ENCODE data around the gene CACNB4.

The CACNB4 gene

GRCh38 chr2:152086231-152086630 lies 12.6 kb downstream of the CACNB4 start:
- no peak for DNase-seq

GRCh38 chr2:152084076-152084475 lies 14.8 kb downstream of the CACNB4 start:
- no peak for DNase-seq

DNA sequence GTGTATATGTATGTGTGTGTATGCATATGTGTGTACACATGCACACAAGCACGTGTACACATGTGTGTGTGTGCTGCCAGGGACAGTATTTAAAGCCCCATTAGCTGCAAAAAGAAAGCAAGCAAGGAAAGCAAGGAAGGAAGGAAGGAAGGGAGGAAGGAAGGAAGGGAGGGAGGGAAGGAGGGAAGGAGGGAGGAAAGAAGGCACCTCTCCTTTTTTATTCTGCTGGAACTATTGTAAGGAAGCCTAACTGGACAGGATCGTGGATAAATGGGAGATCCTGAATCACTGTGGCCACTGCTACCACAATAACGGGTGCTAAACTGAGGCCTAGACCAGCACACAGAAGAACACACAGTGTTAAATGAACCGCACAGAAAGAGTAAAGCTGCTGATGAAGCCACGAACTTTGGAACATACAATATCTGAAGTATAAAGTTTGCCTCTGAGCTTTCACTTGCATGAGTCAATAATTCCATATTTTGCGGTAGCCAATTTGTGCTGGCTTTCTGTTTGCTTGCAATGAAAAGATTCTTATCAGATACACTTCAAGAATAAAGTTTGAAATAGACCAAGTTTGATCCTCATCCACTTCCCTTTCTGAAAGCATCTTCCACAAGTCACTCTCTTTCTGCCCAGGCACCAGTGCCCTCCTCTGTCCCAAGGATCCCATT lies 15.5 kb downstream of the CACNB4 start:
- DNase-seq: no peak

DNA sequence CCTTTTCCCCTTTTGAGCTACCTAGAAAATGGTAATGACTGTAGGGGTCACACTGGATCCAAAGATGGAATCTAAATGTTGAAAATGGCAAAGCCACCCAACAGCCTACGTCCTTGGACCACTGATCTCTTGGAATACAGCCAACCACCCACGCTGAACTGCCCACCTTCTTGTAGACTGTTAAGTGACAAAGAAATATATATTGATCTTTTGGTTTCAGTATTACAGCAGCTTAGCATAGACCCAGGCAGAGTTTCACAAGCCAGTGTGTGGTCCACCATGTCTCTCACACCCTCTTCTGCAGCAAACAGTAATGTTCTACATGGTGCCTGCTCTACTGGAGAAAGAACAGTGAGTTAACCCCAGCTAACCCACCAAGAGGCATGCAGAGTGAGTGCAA lies 20.2 kb downstream of the CACNB4 start:
- no peak for DNase-seq

DNA sequence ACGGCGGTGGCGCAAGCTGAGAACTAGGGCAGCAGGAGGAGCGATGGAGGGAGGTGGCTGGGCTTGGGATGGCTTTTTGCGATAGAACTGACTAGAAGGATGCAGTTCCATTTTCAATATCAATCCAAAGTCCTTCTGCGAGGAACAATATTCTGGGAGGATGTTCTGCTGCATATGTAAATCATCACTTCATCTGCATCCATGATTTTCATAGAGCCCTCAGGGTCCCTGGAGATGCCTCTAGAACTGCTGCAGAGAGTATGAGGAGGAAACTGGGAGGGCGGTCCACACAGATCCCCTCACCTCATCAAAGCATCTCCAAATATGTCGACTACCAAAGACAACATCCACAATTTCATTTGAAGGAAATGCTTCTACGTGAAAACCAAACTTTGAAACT lies 20.8 kb downstream of the CACNB4 start:
- no peak for DNase-seq

GRCh38 chr2:152075461-152076050 lies 23.3 kb downstream of the CACNB4 start:
- no peak for DNase-seq

- peak; percentile 12 for DNase-seq
Measured at GRCh38 chr2:152072011-152072410, 26.8 kb downstream of the CACNB4 start.

GRCh38 chr2:152071518-152071917 lies 27.3 kb downstream of the CACNB4 start:
- no peak for DNase-seq

DNA sequence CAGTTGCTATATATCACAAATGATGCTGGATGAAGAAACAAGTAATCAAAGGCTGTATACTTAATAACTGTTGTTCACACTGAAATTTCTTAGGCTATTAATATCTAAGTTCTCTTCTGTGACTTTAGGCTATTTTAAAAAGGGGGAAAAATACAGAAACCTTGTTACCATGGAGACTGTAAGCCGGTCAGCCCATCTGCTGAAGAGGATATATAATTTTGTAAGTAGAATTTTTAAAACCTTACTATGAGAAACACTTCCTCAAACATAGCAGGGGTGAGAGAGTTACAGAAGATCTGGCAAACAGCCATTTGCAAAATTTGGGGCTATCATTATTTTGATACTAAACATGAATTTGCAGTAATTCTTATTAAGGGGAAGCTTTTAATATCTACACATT lies 27.8 kb downstream of the CACNB4 start:
- DNase-seq: no peak

DNA sequence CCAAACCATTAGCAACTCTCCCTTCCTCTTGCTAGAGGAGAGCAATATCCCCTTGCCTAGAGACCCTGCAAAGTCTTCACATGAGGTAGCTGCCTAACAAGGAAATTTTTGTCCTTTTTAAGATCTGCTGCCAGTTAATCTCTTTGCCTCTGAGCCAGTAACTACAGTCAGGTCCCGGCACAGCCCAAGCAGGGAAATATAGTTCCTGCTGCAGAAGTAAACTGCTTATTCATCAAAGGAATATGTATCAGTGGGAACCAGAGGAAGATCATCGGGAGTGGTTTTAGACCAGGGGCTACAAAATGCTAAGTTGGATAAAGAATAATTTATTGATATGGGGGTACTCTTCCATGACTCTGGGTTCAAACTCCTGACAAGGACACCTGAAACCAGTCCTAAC lies 30.6 kb downstream of the CACNB4 start:
- no peak for DNase-seq

DNA sequence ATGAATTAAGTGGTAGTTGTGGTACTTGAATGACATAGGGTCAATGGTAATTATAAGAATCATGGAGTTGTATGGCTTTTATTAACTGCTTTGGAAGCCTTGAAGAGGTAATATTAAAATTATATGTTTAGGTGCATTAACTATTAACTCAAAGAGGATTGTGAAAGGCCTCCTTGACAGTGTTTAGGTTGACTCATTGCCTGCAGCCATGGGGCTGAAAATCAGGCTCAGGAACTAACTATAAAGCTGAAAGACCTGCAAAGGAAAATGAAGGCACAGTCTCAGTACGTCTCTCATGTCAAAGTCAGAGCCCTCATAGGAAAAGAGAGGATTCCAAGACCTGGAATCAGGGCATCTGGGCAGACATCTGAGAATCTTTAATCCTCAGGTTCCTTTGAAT lies 31.0 kb downstream of the CACNB4 start:
- DNase-seq: no peak

- DNase-seq: no peak
Measured at GRCh38 chr2:152065945-152066344, 32.9 kb downstream of the CACNB4 start.

GRCh38 chr2:152064001-152064400 lies 34.8 kb downstream of the CACNB4 start:
- no peak for DNase-seq

DNA sequence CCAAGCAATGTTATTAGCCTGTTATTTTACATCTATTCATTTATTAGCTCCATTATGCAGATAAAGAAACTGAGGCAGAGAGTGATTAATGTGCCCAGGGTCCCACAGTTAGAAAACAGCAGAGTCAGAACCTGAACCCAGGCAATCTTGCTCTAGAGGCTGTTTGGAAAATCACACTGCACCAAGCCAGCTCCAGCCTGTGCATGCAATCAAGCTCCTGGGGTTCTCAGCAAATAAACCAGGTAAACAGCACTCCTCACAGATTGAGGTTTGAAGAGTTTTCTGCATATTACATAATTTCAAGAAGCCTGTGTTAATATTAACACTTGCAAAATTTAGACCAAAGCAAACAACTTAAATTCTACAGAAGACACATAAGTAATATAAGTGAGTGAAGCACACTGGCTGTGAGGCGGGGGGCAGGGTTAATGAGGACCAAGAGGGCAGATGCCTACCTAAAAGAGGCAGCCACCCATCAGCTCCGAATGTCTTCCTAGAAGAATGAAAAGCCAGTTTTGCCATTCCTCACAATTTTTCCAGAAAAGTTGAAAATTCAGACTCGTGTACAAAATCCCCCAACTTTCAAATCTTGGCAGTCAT lies 35.4 kb downstream of the CACNB4 start:
- no peak for DNase-seq

GRCh38 chr2:152062125-152063091 lies 36.4 kb downstream of the CACNB4 start:
- DNase-seq: peak; percentile 62

DNA sequence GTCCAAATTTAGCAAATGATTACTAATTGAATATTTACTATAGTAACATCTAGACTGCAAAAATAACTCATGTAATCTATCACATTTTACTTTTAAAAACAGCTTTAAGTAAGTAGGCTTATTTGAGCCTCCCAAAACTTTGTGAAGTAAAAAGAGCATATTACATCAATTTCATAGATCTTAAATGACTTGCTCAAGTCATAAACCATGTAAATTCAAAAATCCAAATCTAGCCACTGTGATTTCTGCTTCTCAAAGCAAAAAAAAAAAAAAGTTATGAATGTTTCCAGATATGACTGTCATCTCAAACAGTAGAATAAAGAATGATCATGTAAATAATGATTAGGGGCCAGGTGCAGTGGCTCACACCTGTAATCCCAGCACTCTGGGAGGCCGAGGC lies 37.5 kb downstream of the CACNB4 start:
- no peak for DNase-seq

GRCh38 chr2:152058655-152059054 lies 40.2 kb downstream of the CACNB4 start:
- DNase-seq: no peak

DNA sequence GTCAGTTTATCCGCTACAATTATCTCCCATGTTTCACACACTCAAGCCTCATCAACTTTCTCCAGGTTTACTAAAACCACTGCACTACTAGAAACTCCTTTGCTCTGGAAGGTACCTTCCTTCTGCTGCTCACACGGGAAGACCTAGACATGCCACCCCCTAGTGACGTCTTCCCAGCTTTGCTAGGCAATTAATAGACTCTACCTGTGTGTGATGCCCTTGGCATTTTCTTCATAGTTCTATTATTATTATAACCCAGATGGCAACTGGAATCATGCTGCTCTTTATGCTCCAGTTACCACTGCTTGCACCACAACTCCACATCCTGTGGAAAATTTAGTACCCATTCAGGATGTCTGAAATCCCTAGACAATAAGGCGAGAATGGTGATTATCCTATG lies 42.4 kb downstream of the CACNB4 start:
- DNase-seq: no peak

- no peak for DNase-seq
Measured at GRCh38 chr2:152055366-152056108, 43.3 kb downstream of the CACNB4 start.

DNA sequence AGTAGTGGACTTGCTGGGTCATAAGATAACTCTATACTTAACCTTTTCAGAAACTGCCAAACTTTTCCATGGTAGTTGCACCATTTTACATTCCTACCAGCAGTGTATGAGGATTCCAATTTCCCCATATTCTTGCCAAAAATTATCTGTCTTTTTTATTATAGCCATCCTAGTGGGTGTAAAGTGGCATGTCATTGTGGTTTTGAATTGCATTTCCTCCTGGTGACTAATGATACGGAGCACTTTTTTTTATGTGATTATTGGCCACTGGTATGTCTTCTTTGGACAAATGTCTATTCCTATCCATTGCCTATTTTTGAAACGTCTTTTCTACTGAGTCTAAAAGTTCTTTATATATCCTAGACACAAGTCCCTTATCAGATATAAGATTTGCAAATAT lies 44.3 kb downstream of the CACNB4 start:
- peak; percentile 73 for DNase-seq

- DNase-seq: no peak
Measured at GRCh38 chr2:152051436-152051835, 47.4 kb downstream of the CACNB4 start.

DNA sequence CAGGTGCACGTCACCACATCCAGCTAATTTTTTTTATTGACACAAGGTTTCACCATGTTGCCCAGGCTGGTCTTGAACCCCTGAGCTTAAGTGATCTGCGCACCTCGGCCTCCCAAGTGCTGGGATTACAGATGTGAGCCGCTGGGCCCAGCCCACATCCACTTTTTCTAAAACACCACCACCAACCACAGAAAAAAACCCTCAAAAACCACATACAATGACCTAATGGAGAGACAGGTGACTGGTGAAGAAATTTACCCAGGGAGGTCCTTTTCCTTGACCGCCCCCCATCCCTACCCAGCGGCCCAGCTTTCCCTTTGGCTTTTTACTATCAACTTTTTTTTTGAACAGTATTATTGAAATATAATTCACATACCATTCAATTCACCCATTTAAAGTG lies 47.9 kb downstream of the CACNB4 start:
- no peak for DNase-seq

DNA sequence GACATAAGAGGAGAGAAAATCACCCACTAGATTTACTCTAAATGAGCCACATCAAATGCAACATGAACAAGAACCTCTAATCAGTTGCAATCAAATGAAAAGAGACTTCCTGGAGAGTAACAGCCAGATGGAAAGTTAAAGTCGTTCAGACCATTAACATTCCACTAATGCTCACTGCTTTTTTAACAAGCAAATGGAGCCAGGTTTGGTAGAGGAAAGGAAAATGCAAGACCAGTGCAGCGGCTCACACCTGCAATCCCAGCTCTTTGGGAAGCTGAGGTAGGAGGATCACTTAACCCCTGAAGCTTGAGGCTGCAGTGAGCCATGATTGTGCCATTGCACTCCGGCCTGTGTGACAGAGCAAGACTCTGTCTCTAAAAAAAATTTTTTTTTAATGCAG lies 48.5 kb downstream of the CACNB4 start:
- DNase-seq: no peak
